ENCODE measurements around the gene PADI3.

DNA sequence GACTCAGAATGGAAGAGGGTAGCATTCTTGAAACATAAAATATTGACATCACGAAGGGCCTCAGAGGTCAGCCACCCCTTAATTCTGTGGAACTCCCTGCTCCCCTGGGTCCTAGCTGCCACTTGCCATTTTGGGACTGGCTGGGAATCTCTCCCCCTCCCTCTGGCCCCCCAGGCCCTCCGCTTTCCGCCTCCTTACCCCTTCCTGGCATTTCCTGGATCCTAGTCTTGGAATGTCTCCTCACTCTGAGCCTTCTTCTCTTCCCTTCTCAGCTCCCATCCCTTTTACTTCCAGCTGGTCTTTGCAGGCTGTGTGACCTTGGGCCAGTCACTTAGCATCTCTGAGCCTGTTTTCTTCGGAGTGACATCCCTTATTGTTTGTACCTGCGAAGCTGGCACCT is 39.5 kb upstream of the PADI3 start:
- TF ChIP-seq POLR2AphosphoS5 (IDR thresholded peaks at IDR 0.05; ENCODE audit: borderline replicate concordance, low read depth, low read length): no peak
- no peak for TF ChIP-seq FOXP2 (optimal IDR thresholded peaks at IDR 0.05; ENCODE audit: control extremely low read depth, extremely low read length, insufficient read depth)
